ENCODE measurements around the gene NXN. TPM values are rescaled to one million over a fixed set of nuclear protein-coding genes. Genes with fewer than 3 reads are reported as not detected.

The NXN gene
- total and polyA plus RNA-seq, 4 experiments from 2014 or later: 0.55 to 2.7 (median 1.9) TPM

DNA sequence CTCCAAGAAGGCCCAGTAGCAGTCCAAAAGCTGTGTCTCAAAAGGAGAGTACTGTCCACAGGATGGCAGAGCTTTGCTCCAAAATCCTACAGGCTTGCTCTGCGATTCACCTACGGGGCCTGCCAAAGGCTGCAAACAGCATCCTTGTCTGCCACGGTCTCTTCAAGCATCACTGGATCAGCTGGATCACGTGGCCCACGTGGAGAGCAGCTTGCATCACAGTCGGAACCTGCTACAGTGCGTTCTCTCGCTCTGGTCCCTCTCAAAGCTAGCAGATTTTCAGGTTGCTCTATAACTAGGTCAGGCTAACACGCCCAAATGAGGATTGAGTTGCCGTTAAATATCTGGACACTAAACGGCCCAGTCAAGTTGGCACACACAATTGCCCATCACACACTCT lies 9.0 kb upstream of the NXN start:
- no peak overlapping the region for H3K4me3 ChIP-seq (ENCODE audit: low read length in 2 of 2)
- no peaks in the 10 kb centered on the region for H3K27me3 ChIP-seq (ENCODE audit: insufficient read depth, low read length)
- DNase-seq: no peak
- H3K27ac ChIP-seq (ENCODE audit: low read depth, low read length): no peak overlapping the region
- no peaks in the 10 kb centered on the region for H3K36me3 Mint-ChIP-seq
- no peak overlapping the region for H3K27ac Mint-ChIP-seq
- no peak overlapping the region for H3K4me3 Mint-ChIP-seq
- H3K9me3 ChIP-seq (ENCODE audit: control insufficient read depth in 1 of 2, low read length in 2 of 2): peaks cover 0 to 6% of the 10 kb centered on the region in 2 donors
- POLR2A ChIA-PET (ENCODE audit: partially characterized antibody): interaction anchor here (1.3 kb wide), 1 partner anchor 8 kb away, joined by 5 read pairs; the partner anchor contains the start of gene TIMM22
- no peaks in the 10 kb centered on the region for H3K27me3 Mint-ChIP-seq
- CTCF ChIA-PET (ENCODE audit: partially characterized antibody): no interaction called here
- no peaks in the 10 kb centered on the region for H3K4me1 Mint-ChIP-seq
- H3K9me3 Mint-ChIP-seq: peaks cover 0 to 14% (median 5%) of the 10 kb centered on the region in 8 donors
- intact Hi-C loops (cut with micrococcal nuclease): no loop called here
- H3K36me3 ChIP-seq (ENCODE audit: insufficient read depth, low read length): no peaks in the 10 kb centered on the region
- H3K4me1 ChIP-seq (ENCODE audit: insufficient read depth, low read length): no peaks in the 10 kb centered on the region

- ChIA-PET POLR2A (ENCODE audit: partially characterized antibody) (interaction anchor here (1.3 kb wide), 1 partner anchor 9 kb away, joined by 5 read pairs; the partner anchor contains the start of gene TIMM22), CTCF (ENCODE audit: partially characterized antibody) (no interaction called here)
- no peaks in the 10 kb centered on the region for H3K27me3 ChIP-seq (ENCODE audit: insufficient read depth, low read length)
- Mint-ChIP-seq H3K4me1 (no peaks in the 10 kb centered on the region), H3K9me3 (peaks cover 0 to 8% (median 1%) of the 10 kb centered on the region in 8 donors), H3K27me3 (no peaks in the 10 kb centered on the region), H3K4me3 (no peak overlapping the region), H3K27ac (no peak overlapping the region), H3K36me3 (no peaks in the 10 kb centered on the region)
- peaks cover 0 to 2% of the 10 kb centered on the region in 2 donors for H3K9me3 ChIP-seq (ENCODE audit: control insufficient read depth in 1 of 2, low read length in 2 of 2)
- H3K4me1 ChIP-seq (ENCODE audit: insufficient read depth, low read length): no peaks in the 10 kb centered on the region
- no peak overlapping the region for H3K4me3 ChIP-seq (ENCODE audit: low read length in 2 of 2)
- H3K36me3 ChIP-seq (ENCODE audit: insufficient read depth, low read length): no peaks in the 10 kb centered on the region
- intact Hi-C loops (cut with micrococcal nuclease): no loop called here
- no peak overlapping the region for H3K27ac ChIP-seq (ENCODE audit: low read depth, low read length)
- DNase-seq: no peak
Measured at GRCh38 chr17:987931-988330, 8.4 kb upstream of the NXN start.

DNA sequence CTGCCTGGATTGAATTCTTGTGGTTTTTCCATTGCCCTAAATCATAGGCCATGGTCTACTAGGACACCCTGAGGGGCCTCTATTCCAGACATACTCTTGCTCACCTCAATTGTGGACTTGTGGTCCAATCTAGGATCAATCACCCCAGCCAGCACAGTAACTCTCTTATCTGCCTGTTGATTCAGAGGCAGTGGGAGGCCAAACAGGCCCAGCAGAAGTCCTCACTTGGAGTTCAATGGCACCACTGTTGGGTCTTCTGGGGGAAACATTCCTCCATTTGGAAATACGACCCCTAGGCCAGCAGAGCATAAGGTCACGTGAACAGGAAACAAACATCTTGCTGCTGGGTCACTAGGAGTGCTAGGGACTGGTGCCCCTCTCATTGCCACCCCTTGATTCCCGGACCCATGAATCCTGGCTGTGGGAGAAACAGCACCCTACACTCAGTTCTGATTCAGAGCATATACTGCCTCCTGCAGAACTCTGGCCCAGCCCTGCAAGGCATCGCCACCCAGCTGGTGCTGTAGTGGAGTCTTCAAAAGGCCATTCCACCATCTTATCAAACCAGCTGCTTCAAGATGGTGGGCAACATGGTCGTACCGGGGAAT lies 6.8 kb upstream of the NXN start:
- no peaks in the 10 kb centered on the region for H3K27me3 ChIP-seq (ENCODE audit: insufficient read depth, low read length)
- H3K4me1 ChIP-seq (ENCODE audit: insufficient read depth, low read length): no peaks in the 10 kb centered on the region
- no peak overlapping the region for H3K27ac Mint-ChIP-seq
- H3K36me3 ChIP-seq (ENCODE audit: insufficient read depth, low read length): no peaks in the 10 kb centered on the region
- DNase-seq: no peak
- H3K9me3 Mint-ChIP-seq: peaks cover 0 to 4% (median 0%) of the 10 kb centered on the region in 8 donors
- H3K27me3 Mint-ChIP-seq: no peaks in the 10 kb centered on the region
- H3K9me3 ChIP-seq (ENCODE audit: control insufficient read depth in 1 of 2, low read length in 2 of 2): no peaks in the 10 kb centered on the region
- intact Hi-C loops (cut with micrococcal nuclease): no loop called here
- H3K4me1 Mint-ChIP-seq: no peaks in the 10 kb centered on the region
- H3K4me3 Mint-ChIP-seq: no peak overlapping the region
- CTCF ChIA-PET (ENCODE audit: partially characterized antibody): no interaction called here
- no peak overlapping the region for H3K4me3 ChIP-seq (ENCODE audit: low read length in 2 of 2)
- no peak overlapping the region for H3K27ac ChIP-seq (ENCODE audit: low read depth, low read length)
- POLR2A ChIA-PET (ENCODE audit: partially characterized antibody): no interaction called here
- no peaks in the 10 kb centered on the region for H3K36me3 Mint-ChIP-seq

DNA sequence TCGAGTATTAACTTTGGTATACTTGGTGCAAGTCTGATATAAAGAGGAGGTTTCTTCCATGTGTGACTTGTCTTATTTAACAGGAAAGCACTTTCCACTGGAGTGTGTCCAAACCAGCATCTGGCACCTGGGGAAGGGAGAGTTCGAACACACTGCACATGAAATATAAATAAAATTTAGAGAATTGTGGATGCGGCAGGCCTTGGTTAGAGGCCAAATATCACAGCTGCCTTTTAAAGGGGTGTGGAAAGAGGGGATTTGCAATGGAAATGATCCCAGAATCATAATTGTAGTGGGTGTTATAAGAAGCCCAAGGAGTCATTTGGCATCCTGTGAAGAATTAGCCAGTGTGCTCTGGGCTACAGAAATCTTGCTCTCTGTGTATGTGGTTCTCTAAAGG lies 4.3 kb upstream of the NXN start:
- Histone ChIP-seq H3K27me3 (ENCODE audit: insufficient read depth, low read length) (no peaks in the 10 kb centered on the region), H3K4me3 (ENCODE audit: low read length in 2 of 2) (no peak overlapping the region), H3K4me1 (ENCODE audit: insufficient read depth, low read length) (peaks cover 10% of the 10 kb centered on the region), H3K9me3 (ENCODE audit: control insufficient read depth in 1 of 2, low read length in 2 of 2) (no peaks in the 10 kb centered on the region), H3K27ac (ENCODE audit: low read depth, low read length) (no peak overlapping the region), H3K36me3 (ENCODE audit: insufficient read depth, low read length) (no peaks in the 10 kb centered on the region)
- intact Hi-C loops (cut with micrococcal nuclease): no loop called here
- H3K4me1 Mint-ChIP-seq: peaks cover 4 to 14% (median 9%) of the 10 kb centered on the region in 4 donors
- DNase-seq: no peak
- H3K9me3 Mint-ChIP-seq: peaks cover 0 to 2% (median 0%) of the 10 kb centered on the region in 8 donors
- H3K27me3 Mint-ChIP-seq: no peaks in the 10 kb centered on the region
- H3K27ac Mint-ChIP-seq: peak overlapping the region in 1 of 7 donors; percentile 53
- no peak overlapping the region for H3K4me3 Mint-ChIP-seq
- CTCF ChIA-PET (ENCODE audit: partially characterized antibody): no interaction called here
- POLR2A ChIA-PET (ENCODE audit: partially characterized antibody): no interaction called here
- H3K36me3 Mint-ChIP-seq: no peaks in the 10 kb centered on the region

DNA sequence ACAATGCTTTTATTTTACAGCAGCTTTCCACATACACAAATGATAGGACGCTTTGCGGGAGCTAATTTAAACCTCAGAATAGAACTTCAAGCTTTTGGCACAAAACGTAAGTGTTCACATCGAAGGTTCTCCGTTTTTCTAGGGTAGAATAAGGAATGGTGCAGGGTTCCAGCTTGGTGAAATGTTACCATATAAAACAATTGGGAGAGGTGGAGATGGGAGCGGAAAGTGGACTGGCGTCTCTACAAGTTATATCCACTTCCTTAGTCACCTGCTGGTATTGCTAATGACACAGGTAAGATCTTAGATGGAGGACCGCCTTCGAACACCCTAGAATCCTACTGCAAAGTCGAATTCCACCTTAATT lies 1.7 kb upstream of the NXN start:
- intact Hi-C loops (cut with micrococcal nuclease): loop anchor here (1.0 to 2.0 kb wide), 6 partner anchors 15 to 570 kb away; partner anchors contain the start of genes GEMIN4 and VPS53
- Mint-ChIP-seq H3K4me3 (peak overlapping the region in 7 of 8 donors; percentile 81 to 89 (median 86)), H3K27ac (peak overlapping the region in 6 of 7 donors; percentile 24 to 93 (median 82)), H3K9me3 (peaks cover 0 to 2% (median 0%) of the 10 kb centered on the region in 8 donors), H3K27me3 (peaks cover 18 to 19% of the 10 kb centered on the region in 2 donors), H3K36me3 (no peaks in the 10 kb centered on the region), H3K4me1 (peaks cover 7 to 21% (median 15%) of the 10 kb centered on the region in 4 donors)
- no peak overlapping the region for H3K4me3 ChIP-seq (ENCODE audit: low read length in 2 of 2)
- H3K27ac ChIP-seq (ENCODE audit: low read depth, low read length): no peak overlapping the region
- H3K4me1 ChIP-seq (ENCODE audit: insufficient read depth, low read length): peaks cover 20% of the 10 kb centered on the region
- ChIA-PET CTCF (ENCODE audit: partially characterized antibody) (interaction anchor here (0.7 to 3.4 kb wide), 31 partner anchors 8 to 594 kb away, joined by 3 to 65 read pairs (median 4); partner anchors contain the start of genes GLOD4, MRM3, TIMM22 and VPS53), POLR2A (ENCODE audit: partially characterized antibody) (interaction anchor here (0.7 to 2.8 kb wide), 8 partner anchors 15 to 569 kb away, joined by 3 to 41 read pairs (median 3); partner anchors contain the start of genes GEMIN4, GLOD4, MRM3 and TIMM22)
- no peaks in the 10 kb centered on the region for H3K9me3 ChIP-seq (ENCODE audit: control insufficient read depth in 1 of 2, low read length in 2 of 2)
- DNase-seq: no peak
- H3K27me3 ChIP-seq (ENCODE audit: insufficient read depth, low read length): peaks cover 14% of the 10 kb centered on the region
- H3K36me3 ChIP-seq (ENCODE audit: insufficient read depth, low read length): no peaks in the 10 kb centered on the region

- Histone ChIP-seq H3K36me3 (ENCODE audit: insufficient read depth, low read length) (no peaks in the 10 kb centered on the region), H3K9me3 (ENCODE audit: control insufficient read depth in 1 of 2, low read length in 2 of 2) (no peaks in the 10 kb centered on the region), H3K4me1 (ENCODE audit: insufficient read depth, low read length) (peaks cover 20% of the 10 kb centered on the region), H3K27ac (ENCODE audit: low read depth, low read length) (peak overlapping the region; percentile 37), H3K27me3 (ENCODE audit: insufficient read depth, low read length) (peaks cover 14% of the 10 kb centered on the region), H3K4me3 (ENCODE audit: low read length in 2 of 2) (peak overlapping the region in 1 of 2 donors; percentile 45)
- Mint-ChIP-seq H3K27me3 (peaks cover 19 to 23% of the 10 kb centered on the region in 2 donors), H3K9me3 (peaks cover 0 to 2% (median 0%) of the 10 kb centered on the region in 8 donors), H3K4me1 (peaks cover 7 to 21% (median 15%) of the 10 kb centered on the region in 4 donors), H3K27ac (peak overlapping the region; percentile 24 to 93 (median 82)), H3K36me3 (no peaks in the 10 kb centered on the region), H3K4me3 (peak overlapping the region; percentile 73 to 89 (median 85))
- intact Hi-C loops (cut with micrococcal nuclease): loop anchor here (1.0 to 2.0 kb wide), 6 partner anchors 16 to 570 kb away; partner anchors contain the start of genes GEMIN4 and VPS53
- POLR2A ChIA-PET (ENCODE audit: partially characterized antibody): interaction anchor here (0.7 to 2.8 kb wide), 9 partner anchors 16 to 569 kb away, joined by 3 to 41 read pairs (median 3); partner anchors contain the start of genes GEMIN4, GLOD4, MRM3 and TIMM22
- peak; percentile 83 to 90 (median 88) for DNase-seq
- CTCF ChIA-PET (ENCODE audit: partially characterized antibody): interaction anchor here (0.7 to 3.4 kb wide), 31 partner anchors 8 to 593 kb away, joined by 3 to 65 read pairs (median 4); partner anchors contain the start of genes GLOD4, MRM3, TIMM22 and VPS53
Measured at GRCh38 chr17:980406-981291, 1.1 kb upstream of the NXN start.
